TTC549 (cell line): ENCODE data around the gene INPP4A.

ENCODE experiments used
- FAIRE-seq: peaks from 2 replicates; lab custom pipeline; 2012; peaks lifted over from hg19 to GRCh38; lab: Jason Lieb, UNC

Gene INPP4A

GRCh38 chr2:98476192-98476868, 31.7 kb downstream of the INPP4A start:
- FAIRE-seq = no peak

GRCh38 chr2:98477036-98477435, 32.4 kb downstream of the INPP4A start:
- no peak for FAIRE-seq

GRCh38 chr2:98477506-98477905, 32.8 kb downstream of the INPP4A start:
- no peak for FAIRE-seq

- FAIRE-seq = no peak
Measured at GRCh38 chr2:98478088-98478551, 33.5 kb downstream of the INPP4A start.

- FAIRE-seq = no peak
Measured at GRCh38 chr2:98478907-98479306, 34.2 kb downstream of the INPP4A start.

- FAIRE-seq = no peak
Measured at GRCh38 chr2:98479371-98479770, 34.7 kb downstream of the INPP4A start.

GRCh38 chr2:98479959-98480524, 35.4 kb downstream of the INPP4A start:
- no peak for FAIRE-seq

GRCh38 chr2:98480598-98480997, 35.9 kb downstream of the INPP4A start:
- no peak for FAIRE-seq

GRCh38 chr2:98482362-98482761, 37.7 kb downstream of the INPP4A start:
- FAIRE-seq = no peak

- FAIRE-seq = no peak
Measured at GRCh38 chr2:98483257-98483861, 38.7 kb downstream of the INPP4A start.

- FAIRE-seq = no peak
Measured at GRCh38 chr2:98484121-98484557, 39.5 kb downstream of the INPP4A start.

- no peak for FAIRE-seq
Measured at GRCh38 chr2:98484652-98485452, 40.2 kb downstream of the INPP4A start.

GRCh38 chr2:98485453-98485755, 40.7 kb downstream of the INPP4A start:
- no peak for FAIRE-seq

- no peak for FAIRE-seq
Measured at GRCh38 chr2:98486374-98486981, 41.8 kb downstream of the INPP4A start.

GRCh38 chr2:98487101-98487805, 42.6 kb downstream of the INPP4A start:
- no peak for FAIRE-seq

GRCh38 chr2:98487806-98488189, 43.1 kb downstream of the INPP4A start:
- FAIRE-seq = no peak

GRCh38 chr2:98488252-98488651, 43.6 kb downstream of the INPP4A start:
- no peak for FAIRE-seq

GRCh38 chr2:98489486-98489885, 44.8 kb downstream of the INPP4A start:
- no peak for FAIRE-seq

GRCh38 chr2:98489971-98490962, 45.6 kb downstream of the INPP4A start:
- no peak for FAIRE-seq

GRCh38 chr2:98492441-98492840, 47.8 kb downstream of the INPP4A start:
- FAIRE-seq = no peak

- no peak for FAIRE-seq
Measured at GRCh38 chr2:98494699-98495098, 50.0 kb downstream of the INPP4A start.
